Measurements from ENCODE around the gene SOCS7.
A peak's percentile ranks its signal among the peaks of the same experiment; 100 is the strongest.

The SOCS7 gene, protein sequence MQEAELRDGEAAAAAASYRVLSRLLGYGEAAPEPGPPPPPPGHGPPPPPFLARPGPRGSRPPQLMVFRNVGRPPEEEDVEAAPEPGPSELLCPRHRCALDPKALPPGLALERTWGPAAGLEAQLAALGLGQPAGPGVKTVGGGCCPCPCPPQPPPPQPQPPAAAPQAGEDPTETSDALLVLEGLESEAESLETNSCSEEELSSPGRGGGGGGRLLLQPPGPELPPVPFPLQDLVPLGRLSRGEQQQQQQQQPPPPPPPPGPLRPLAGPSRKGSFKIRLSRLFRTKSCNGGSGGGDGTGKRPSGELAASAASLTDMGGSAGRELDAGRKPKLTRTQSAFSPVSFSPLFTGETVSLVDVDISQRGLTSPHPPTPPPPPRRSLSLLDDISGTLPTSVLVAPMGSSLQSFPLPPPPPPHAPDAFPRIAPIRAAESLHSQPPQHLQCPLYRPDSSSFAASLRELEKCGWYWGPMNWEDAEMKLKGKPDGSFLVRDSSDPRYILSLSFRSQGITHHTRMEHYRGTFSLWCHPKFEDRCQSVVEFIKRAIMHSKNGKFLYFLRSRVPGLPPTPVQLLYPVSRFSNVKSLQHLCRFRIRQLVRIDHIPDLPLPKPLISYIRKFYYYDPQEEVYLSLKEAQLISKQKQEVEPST

DNA sequence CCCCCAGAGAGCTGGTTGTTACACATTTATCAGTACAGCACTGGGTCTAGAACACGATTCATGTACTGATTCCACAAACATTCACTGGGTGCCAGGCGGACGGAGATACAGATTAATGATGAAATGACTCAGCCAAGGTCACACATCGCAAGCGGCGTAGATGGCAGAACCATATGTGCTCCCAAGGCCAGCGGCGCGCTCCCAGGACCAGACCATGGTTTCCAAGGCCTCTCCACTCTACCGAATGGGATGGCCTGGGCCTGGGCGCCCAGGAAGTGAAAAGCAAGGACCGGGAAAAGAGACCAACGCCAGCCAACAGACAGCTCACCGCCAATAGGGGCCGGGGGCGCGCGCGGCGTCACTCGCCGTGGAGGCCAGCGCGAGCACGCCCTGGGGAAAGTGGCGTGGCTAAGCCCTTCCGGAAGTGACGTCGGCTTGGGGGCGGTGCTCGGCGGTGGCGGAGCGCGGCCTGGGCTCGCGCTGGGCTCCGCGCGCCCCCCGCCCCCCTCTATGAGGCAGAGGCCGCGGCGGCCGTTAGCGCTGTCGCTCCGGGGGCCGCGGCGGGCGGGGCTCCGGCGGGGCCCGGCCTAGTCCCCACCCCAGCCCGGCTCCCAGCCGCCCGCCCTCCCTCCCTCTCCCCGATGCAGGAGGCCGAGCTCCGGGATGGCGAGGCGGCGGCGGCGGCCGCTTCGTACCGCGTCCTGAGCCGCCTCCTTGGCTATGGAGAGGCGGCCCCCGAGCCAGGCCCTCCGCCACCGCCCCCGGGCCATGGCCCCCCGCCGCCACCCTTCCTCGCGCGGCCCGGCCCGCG, at the start of gene SOCS7:
TSS of gene SOCS7 (plus strand) at position 433 of the 811 bp plus-strand sequence. CDS start at position 642, 209 bp downstream.
- TF ChIP-seq, protein P1, sequence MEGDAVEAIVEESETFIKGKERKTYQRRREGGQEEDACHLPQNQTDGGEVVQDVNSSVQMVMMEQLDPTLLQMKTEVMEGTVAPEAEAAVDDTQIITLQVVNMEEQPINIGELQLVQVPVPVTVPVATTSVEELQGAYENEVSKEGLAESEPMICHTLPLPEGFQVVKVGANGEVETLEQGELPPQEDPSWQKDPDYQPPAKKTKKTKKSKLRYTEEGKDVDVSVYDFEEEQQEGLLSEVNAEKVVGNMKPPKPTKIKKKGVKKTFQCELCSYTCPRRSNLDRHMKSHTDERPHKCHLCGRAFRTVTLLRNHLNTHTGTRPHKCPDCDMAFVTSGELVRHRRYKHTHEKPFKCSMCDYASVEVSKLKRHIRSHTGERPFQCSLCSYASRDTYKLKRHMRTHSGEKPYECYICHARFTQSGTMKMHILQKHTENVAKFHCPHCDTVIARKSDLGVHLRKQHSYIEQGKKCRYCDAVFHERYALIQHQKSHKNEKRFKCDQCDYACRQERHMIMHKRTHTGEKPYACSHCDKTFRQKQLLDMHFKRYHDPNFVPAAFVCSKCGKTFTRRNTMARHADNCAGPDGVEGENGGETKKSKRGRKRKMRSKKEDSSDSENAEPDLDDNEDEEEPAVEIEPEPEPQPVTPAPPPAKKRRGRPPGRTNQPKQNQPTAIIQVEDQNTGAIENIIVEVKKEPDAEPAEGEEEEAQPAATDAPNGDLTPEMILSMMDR (IDR thresholded peaks at IDR 0.05; ENCODE audit: low read depth, low read length, missing control alignments), result no peak
- H3K4me3 ChIP-seq (ENCODE audit: low read depth, low read length), result peak within 1 kb of the TSS; percentile 70
- DNase-seq (ENCODE audit: low read depth), result peak; percentile 72
- in situ Hi-C loops (cut with HindIII; ENCODE audit: low sequenced_read_pairs), result no loop called here

DNA sequence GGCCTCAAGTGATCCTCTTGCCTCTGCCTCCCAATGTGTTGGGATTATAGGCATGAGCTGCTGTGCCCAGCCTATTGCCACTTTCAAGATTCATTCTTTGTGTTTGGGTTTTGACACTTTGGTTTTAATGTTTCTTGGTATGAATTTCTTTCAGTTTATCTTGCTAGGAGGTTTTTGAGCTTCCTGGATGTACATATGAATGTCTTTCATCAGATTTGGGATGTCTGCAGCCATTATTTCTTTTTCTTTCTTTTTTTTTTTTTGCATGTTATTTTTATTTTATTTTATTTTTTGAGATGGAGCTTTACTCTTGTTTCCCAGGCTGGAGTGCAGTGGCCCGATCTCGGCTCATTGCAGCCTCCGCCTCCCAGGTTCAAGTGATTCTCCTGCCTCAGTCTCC, 36.1 kb upstream of the SOCS7 start:
- no peak overlapping the region for H3K4me3 ChIP-seq (ENCODE audit: low read depth, low read length)
- in situ Hi-C loops (cut with HindIII; ENCODE audit: low sequenced_read_pairs), result no loop called here
- TF ChIP-seq, protein P1 (IDR thresholded peaks at IDR 0.05; ENCODE audit: low read depth, low read length, missing control alignments), result no peak
- DNase-seq (ENCODE audit: low read depth), result no peak

DNA sequence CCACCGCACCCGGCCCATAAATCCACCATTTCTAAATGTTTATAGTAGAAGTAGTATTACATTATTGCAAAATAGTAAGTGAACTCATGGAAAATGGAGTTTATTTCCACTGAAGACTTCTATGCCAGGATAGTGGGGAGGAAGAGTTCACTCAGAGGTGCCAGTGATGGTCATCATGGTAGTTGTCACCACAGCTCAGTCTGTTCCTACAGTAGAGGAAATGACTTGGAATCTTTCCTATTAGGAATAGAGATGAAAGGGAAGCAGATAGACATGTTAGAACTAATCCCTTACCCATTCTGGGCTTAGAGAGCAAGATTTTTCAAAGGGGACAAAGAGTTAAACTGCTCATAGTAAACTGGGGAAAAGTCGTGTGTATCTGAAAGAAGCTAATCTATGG, 34.6 kb upstream of the SOCS7 start:
- no peak for DNase-seq (ENCODE audit: low read depth)
- in situ Hi-C loops (cut with HindIII; ENCODE audit: low sequenced_read_pairs), result no loop called here
- TF ChIP-seq, protein P1 (IDR thresholded peaks at IDR 0.05; ENCODE audit: low read depth, low read length, missing control alignments), result no peak
- H3K4me3 ChIP-seq (ENCODE audit: low read depth, low read length), result no peak overlapping the region

DNA sequence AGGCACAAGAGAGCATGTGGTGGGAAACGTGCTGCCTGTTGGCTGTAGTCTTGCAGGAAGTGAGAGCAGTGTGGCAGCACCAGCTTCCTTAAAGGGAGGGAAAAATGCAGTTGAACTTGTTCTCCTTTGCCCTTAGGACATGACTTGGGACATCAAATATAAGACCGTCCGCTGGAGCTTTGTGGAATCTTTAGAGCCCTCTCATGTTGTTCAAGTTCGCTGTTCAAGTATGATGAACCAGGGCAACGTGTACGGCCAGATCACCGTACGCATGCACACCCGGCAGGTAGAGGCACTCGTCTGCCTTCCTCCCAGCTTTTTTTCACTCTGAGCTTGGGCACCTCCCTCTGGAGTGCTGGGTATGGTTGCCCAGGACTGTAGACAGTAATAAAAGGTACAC, 31.2 kb upstream of the SOCS7 start:
- no peak overlapping the region for H3K4me3 ChIP-seq (ENCODE audit: low read depth, low read length)
- TF ChIP-seq, protein P1 (IDR thresholded peaks at IDR 0.05; ENCODE audit: low read depth, low read length, missing control alignments), result no peak
- in situ Hi-C loops (cut with HindIII; ENCODE audit: low sequenced_read_pairs), result no loop called here
- DNase-seq (ENCODE audit: low read depth), result no peak

DNA sequence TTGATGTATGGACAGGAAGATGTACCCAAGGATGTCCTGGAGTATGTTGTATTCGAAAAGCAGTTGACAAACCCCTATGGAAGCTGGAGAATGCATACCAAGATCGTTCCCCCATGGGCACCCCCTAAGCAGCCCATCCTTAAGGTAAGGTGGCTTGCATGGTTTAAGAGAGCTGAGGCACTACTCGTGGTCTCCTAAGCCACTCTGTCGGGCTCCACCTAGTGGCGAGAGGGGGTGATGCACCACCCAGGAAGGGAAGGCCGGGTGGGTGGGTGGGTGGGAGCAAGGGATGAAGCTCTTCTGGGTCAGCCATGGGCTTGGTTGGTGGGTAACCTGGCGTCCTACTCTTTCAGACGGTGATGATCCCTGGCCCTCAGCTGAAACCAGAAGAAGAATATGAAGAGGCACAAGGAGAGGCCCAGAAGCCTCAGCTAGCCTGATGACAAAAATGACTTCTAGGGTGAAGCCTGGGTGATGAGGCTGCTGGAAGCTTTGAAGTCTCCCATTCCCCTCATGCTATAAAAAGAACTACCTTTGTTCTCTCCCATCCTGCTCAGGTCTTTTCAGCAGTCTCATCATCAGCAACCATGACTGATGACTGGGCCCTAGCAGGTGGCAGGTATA, 29.4 kb upstream of the SOCS7 start:
- in situ Hi-C loops (cut with HindIII; ENCODE audit: low sequenced_read_pairs), result no loop called here
- H3K4me3 ChIP-seq (ENCODE audit: low read depth, low read length), result no peak overlapping the region
- DNase-seq (ENCODE audit: low read depth), result peak; percentile 20
- TF ChIP-seq, protein P1 (IDR thresholded peaks at IDR 0.05; ENCODE audit: low read depth, low read length, missing control alignments), result peak; percentile 71

DNA sequence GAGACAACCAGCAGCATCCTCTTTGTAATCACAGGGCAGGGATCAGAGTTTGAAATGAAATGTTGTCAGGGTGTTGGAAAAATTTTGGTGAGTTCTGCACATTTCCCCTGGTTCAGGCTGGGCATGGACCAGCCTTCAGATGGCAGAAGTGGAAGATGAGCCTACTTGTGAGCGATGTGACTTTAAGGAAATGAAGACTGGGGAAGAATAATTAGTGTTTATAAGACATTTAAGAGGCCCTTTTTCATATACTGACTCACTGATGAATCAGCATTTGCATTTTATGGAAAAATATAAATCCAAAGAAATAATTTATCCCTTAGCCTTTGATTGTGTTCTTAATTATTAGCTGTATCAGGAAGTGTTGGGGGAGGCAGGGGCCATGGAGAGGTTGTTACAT, 28.7 kb upstream of the SOCS7 start:
- no peak overlapping the region for H3K4me3 ChIP-seq (ENCODE audit: low read depth, low read length)
- DNase-seq (ENCODE audit: low read depth), result no peak
- TF ChIP-seq, protein P1 (IDR thresholded peaks at IDR 0.05; ENCODE audit: low read depth, low read length, missing control alignments), result no peak
- in situ Hi-C loops (cut with HindIII; ENCODE audit: low sequenced_read_pairs), result no loop called here

All from astrocyte of the cerebellum (primary cell).